CD4-positive, alpha-beta T cell treated with Interleukin-12 subunit alpha and Interleukin-12 subunit beta, for 1 hour (primary cell): ENCODE data around the gene FKRP.
A peak's percentile ranks its signal among the peaks of the same experiment; 100 is the strongest.

Source experiments
- DNase-seq: peaks from one replicate; pipeline ENCODE4 v3.0.0-alpha.2; 2020

Gene FKRP

GRCh38 chr19:46732172-46732938 lies 13.5 kb upstream of the FKRP start:
- no peak for DNase-seq

- no peak for DNase-seq
These were observed 12.7 kb upstream of the FKRP start for GRCh38 chr19:46732966-46733689.

GRCh38 chr19:46733690-46734292 lies 12.1 kb upstream of the FKRP start:
- no peak for DNase-seq

GRCh38 chr19:46736531-46737297 lies 9.1 kb upstream of the FKRP start:
- DNase-seq: no peak

GRCh38 chr19:46737298-46737654 lies 8.6 kb upstream of the FKRP start:
- DNase-seq: no peak

GRCh38 chr19:46737761-46738171 lies 8.1 kb upstream of the FKRP start:
- no peak for DNase-seq

- DNase-seq: no peak
These were observed 6.5 kb upstream of the FKRP start for GRCh38 chr19:46739290-46739771.

- DNase-seq: no peak
These were observed 4.4 kb upstream of the FKRP start for GRCh38 chr19:46741447-46741846.

GRCh38 chr19:46742926-46743480 lies 2.9 kb upstream of the FKRP start:
- DNase-seq: no peak

- no peak for DNase-seq
These were observed 1.7 kb upstream of the FKRP start for GRCh38 chr19:46744005-46744691.

- no peak for DNase-seq
These were observed 827 bp upstream of the FKRP start for GRCh38 chr19:46745030-46745429.

- DNase-seq: peak; percentile 70
These were observed 612 bp downstream of the FKRP start, which contains the start of gene STRN4 for GRCh38 chr19:46746281-46747057. Gene STRN4 (minus strand): TSS chr19:46746450. CDS start chr19:46746430, 20 bp downstream.

GRCh38 chr19:46748325-46749109 lies 2.7 kb downstream of the FKRP start:
- DNase-seq: peak; percentile 79

- DNase-seq: peak; percentile 75
These were observed 7.7 kb downstream of the FKRP start for GRCh38 chr19:46753420-46754155.

GRCh38 chr19:46755077-46755852 lies 9.4 kb downstream of the FKRP start:
- no peak for DNase-seq

- no peak for DNase-seq
These were observed 10.1 kb downstream of the FKRP start for GRCh38 chr19:46755853-46756543.

GRCh38 chr19:46756544-46756888 lies 10.7 kb downstream of the FKRP start:
- no peak for DNase-seq

- no peak for DNase-seq
These were observed 13.3 kb downstream of the FKRP start for GRCh38 chr19:46759206-46759605.
